ENCODE data around the gene PDLIM1.

The PDLIM1 gene

DNA sequence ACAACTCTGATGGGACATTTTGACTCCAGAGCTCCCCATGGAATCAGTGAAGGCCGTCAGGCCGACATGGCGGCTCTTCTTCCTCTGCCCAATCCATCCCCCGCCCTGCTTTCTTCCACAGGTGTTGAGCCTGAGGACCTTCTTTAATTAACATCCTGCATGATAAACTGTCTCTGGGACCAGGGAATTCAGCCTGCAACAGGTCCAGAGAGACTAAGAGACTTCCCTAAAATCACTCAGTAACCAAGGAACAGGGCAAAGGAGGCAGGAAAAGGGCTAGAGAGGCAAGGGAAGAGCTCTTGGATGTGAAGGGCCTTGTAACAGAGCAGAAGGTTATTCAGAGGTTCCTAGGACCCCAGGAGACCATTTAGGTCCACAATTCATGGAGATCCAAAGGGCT is 6.0 kb upstream of the PDLIM1 start:
- TF ChIP-seq, protein P1, sequence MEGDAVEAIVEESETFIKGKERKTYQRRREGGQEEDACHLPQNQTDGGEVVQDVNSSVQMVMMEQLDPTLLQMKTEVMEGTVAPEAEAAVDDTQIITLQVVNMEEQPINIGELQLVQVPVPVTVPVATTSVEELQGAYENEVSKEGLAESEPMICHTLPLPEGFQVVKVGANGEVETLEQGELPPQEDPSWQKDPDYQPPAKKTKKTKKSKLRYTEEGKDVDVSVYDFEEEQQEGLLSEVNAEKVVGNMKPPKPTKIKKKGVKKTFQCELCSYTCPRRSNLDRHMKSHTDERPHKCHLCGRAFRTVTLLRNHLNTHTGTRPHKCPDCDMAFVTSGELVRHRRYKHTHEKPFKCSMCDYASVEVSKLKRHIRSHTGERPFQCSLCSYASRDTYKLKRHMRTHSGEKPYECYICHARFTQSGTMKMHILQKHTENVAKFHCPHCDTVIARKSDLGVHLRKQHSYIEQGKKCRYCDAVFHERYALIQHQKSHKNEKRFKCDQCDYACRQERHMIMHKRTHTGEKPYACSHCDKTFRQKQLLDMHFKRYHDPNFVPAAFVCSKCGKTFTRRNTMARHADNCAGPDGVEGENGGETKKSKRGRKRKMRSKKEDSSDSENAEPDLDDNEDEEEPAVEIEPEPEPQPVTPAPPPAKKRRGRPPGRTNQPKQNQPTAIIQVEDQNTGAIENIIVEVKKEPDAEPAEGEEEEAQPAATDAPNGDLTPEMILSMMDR (IDR thresholded peaks at IDR 0.05; ENCODE audit: low read depth, low read length) = no peak
- no peak for DNase-seq (ENCODE audit: extremely low read depth, low read depth)

DNA sequence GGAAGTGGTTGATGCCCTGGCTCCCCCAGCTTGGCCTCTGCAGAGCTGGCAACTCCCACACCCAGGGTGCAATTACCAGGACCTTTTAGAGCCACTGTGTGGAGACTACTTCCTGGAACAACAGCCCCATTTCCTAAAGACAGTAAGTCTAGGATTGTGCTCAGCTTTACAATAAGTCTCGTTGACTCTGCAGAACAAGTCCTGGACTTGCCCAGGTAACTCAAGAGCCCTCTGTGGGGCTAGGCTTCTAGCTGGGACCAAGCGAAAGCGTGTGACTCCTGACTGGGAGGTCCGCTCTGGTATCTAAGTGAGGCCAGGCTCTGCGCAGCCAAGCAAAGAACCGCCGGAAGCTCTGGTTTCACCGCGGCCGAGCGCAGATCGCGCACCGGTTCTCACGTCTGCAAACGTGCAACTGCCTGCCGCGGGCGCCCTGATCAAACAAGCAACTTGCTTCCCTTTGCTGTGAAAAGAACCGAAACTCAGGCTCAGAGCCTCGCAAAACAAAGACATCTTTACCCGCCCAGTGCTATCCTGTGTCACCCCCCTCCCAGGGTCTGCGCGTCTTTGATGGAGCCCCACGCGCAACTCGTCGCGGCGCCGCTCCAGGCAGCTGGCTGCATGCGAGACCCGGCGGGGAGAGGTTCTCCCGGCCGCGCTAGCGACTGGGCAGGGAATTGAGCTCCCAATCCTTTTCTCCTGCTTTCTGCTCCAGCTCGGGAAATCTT is 4.4 kb upstream of the PDLIM1 start:
- TF ChIP-seq, protein P1 (IDR thresholded peaks at IDR 0.05; ENCODE audit: low read depth, low read length) = no peak
- DNase-seq (ENCODE audit: extremely low read depth, low read depth) = no peak

DNA sequence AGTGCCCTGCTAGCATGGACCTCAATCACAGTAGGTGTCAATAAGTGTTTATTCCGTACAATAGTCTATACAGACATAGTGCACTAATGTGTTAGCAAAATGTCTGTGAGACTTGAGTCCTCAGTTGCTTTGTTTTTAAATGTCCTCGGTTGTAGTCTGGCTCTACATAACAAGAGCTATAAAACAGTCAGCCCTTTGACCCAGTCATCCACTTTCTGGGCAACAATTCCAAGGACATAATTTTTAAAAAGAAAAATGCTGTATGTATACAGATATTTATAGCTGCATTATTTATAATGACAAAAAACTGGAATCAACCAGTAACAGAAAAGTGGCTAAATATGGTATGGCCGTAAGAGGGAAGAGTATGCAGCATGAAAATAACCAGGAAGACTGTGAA is 2.8 kb upstream of the PDLIM1 start:
- TF ChIP-seq, protein P1 (IDR thresholded peaks at IDR 0.05; ENCODE audit: low read depth, low read length) = no peak
- DNase-seq (ENCODE audit: extremely low read depth, low read depth) = no peak

DNA sequence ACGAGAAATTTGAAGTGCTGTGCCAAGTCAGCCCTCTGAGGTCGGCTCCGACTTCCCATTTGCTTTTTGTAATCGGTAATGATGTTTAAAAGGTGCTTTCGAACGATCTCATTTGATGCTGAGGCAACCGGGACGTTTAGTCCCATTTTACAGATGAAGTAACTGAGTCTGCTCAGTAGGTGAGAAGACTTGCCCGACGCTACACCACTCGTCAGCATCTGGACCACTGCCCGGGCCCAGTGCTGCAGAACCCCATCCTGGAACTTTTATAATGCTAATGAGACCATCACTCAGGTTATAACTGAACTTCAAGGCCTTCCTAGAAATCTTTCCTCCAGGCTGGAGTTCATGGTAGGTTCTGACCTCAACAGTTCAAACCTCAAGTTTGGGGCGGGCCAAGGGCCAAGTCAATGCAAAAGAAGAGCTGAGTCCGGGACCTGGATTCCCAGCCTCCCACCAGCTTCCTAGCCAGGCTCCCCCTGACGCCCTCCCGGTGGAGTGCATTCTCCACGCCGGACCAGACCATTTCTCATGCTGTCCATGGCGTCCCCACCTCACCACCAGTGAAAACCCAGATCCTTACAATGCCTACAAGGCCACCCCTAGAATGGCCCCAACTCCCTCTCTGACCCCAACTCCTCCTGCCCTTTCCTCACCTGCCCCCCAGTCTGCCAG is 699 bp upstream of the PDLIM1 start:
- DNase-seq (ENCODE audit: extremely low read depth, low read depth) = no peak

DNA sequence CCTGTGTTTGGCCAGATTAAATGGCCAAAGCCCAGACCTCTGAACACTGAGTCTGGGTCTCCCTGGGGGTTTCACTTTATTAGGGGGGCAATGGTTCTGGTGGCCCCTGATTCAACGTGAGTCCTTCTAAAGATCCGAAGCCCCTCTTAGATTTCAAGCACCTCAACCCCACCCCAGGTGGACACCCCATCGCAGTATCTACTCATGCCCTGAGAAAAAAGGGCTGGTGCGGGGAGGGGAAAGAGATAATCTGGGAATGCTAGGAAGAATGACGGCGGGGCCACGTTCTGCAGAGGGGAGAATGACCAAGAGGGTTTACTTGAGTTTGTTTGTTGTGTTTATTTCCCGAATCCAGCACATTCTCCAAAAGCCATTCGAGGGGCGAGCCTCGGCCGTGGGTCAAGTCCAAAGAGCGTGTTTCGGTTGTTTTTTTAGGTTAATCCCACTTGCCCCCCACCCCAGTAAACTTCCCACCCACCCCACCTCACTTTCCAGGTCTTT is 832 bp downstream of the PDLIM1 start:
- DNase-seq (ENCODE audit: extremely low read depth, low read depth) = no peak

More for the DNA sequence above, 699 bp upstream of the PDLIM1 start:
- TF ChIP-seq, protein P1 (IDR thresholded peaks at IDR 0.05; ENCODE audit: low read depth, low read length) = no peak

DNA sequence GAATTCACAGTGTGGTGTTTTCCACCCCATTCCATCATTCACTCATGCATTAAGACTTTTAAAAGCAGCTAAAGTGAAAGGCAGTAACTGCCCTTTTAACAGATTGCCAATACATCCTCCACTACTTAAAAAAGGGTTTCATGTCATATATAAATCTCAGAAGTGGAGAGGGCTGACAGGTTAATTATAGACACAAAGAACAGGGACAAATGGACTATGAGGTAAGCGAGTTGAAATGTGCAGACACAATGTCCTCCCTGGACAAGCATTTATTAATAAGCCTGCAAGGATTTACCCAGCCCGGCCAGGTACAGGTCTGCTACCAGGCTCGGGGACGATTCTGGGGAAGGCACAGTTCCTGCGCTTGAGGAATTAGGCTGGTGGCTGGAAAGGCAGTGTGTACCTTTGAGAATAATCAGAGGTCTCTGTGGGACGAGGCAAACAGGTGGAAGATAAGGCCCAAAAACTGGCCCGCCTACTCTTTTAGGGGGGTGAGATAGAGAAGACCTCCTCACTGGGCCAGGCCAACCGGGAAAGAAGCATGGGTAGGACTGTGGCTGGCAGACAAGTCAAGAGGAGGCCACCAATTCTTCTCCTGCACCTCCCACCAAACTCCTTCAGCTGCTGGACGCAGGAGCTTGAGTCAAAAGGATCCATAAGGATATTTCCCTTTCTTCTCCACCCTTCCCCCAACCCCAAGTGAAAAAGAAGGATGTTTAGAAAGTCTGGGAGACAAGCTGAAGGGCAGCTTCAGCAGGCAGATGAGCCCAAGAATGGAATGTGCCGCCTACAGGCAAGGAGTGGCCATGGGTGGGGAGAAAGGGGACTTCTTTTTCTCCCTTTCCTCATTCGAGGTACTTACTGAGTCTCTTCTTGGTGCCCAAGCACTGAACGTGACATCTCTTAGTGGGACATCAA is 1.5 kb downstream of the PDLIM1 start:
- no peak for DNase-seq (ENCODE audit: extremely low read depth, low read depth)
- TF ChIP-seq, protein P1 (IDR thresholded peaks at IDR 0.05; ENCODE audit: low read depth, low read length) = peak; percentile 0; the same call in 1 of the 2 replicates

More for the DNA sequence above, 832 bp downstream of the PDLIM1 start:
- TF ChIP-seq, protein P1 (IDR thresholded peaks at IDR 0.05; ENCODE audit: low read depth, low read length) = peak; percentile 0; the same call in 1 of the 2 replicates

Data from AG09319 (cell line).